Measurements from ENCODE around the gene RDH11. TPM values are rescaled to one million over a fixed set of nuclear protein-coding genes. Genes with fewer than 3 reads are reported as not detected.

RDH11 gene
- total RNA-seq, 6 donors from 2014 or later = 42.8 to 61.1 (median 49.4) TPM

DNA sequence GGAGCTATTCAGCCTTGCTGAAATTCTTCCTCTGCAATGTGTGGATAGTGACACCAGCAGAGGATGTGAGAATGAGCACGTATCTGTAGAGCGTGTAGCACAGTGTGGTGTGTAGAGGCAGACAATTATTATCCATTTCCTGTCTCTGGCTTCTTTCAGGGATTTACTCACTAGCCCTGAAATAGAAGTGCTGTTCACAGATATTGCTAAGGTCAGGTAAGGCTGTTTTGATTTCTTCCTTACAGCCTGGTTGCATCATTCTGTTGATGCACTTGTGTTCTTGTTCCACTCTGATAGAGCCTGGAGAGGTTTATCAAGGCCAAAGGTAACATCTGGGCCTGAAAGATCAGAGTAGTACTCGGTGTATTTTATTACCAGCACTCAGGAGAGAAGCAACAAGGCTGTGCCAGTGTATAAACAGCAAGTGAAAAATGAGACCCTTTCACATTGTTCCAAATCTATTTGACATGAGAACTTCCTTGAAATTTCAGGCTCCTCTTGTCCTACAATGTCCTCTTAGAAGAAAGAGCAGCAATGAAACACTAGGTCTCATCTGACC lies 59.1 kb downstream of the RDH11 start:
- Histone ChIP-seq H3K27ac (no peak overlapping the region), H3K27me3 (no peaks in the 10 kb centered on the region), H3K4me3 (no peak overlapping the region), H3K9me3 (no peaks in the 10 kb centered on the region), H3K36me3 (no peaks in the 10 kb centered on the region), H3K4me1 (no peaks in the 10 kb centered on the region)
- ATAC-seq (ENCODE audit: low FRiP score in 2 of 2) (no peak), DNase-seq (no peak)
- no peak for TF ChIP-seq POLR2AphosphoS5 (IDR thresholded peaks at IDR 0.05)
- TF ChIP-seq CTCF (IDR thresholded peaks at IDR 0.05) = no peak
- WGBS, 2 donors = 65 to 88% methylated on average over 3 of the region's 3 CpGs

DNA sequence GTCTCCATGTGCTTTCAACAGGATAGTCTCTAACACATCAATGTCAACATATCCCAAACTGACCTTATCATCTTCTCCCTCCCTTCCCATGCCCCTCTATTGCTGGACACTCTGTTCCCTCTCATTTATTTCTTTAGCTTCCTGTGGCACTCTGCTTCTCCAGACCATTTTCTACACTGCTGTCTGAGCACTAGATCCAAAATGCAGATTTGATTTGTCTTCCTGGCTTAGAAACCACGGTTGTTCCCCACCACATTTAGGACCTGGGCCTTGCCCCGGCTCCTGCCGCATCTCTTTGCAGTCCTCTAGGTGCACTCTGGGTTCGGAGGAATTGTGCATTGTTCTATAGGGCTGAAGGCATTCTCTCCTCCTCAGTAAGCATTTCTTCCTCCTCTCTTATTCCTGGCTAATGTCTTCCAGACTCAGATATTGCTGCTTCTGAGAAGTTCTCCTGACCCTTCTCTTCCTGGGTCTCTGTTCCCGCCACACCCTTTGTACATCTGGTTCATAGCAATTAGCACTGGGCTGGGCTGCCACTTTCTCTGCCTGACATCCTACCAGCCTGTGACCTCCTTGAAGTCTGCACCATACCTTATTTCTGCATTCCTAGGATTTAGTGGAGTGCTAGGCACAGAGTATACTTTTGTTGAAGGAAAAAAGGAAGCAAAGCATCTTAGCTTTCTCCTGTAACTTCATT lies 62.0 kb downstream of the RDH11 start:
- H3K36me3 ChIP-seq = no peaks in the 10 kb centered on the region
- TF ChIP-seq EP300 (IDR thresholded peaks at IDR 0.05) (no peak), POLR2AphosphoS5 (IDR thresholded peaks at IDR 0.05) (no peak), POLR2A (IDR thresholded peaks at IDR 0.05) (no peak), CTCF (IDR thresholded peaks at IDR 0.05) (no peak)
- H3K27ac ChIP-seq = no peak overlapping the region
- DNase-seq (no peak), ATAC-seq (ENCODE audit: low FRiP score in 2 of 2) (no peak)
- H3K9me3 ChIP-seq = no peaks in the 10 kb centered on the region
- H3K4me1 ChIP-seq = no peaks in the 10 kb centered on the region
- 80 to 88% methylated on average over 5 of the region's 5 CpGs for WGBS, 2 donors
- H3K4me3 ChIP-seq = no peak overlapping the region
- no peaks in the 10 kb centered on the region for H3K27me3 ChIP-seq

GRCh38 chr14:67630938-67631337 lies 64.6 kb downstream of the RDH11 start:
- no peaks in the 10 kb centered on the region for H3K9me3 ChIP-seq
- WGBS, 2 donors = 64 to 77% methylated on average over 5 of the region's 5 CpGs
- H3K4me3 ChIP-seq = no peak overlapping the region
- ATAC-seq (ENCODE audit: low FRiP score in 2 of 2) = no peak
- H3K27me3 ChIP-seq = no peaks in the 10 kb centered on the region
- no peak for DNase-seq
- H3K4me1 ChIP-seq = no peaks in the 10 kb centered on the region
- no peaks in the 10 kb centered on the region for H3K36me3 ChIP-seq
- no peak overlapping the region for H3K27ac ChIP-seq
- TF ChIP-seq CTCF (IDR thresholded peaks at IDR 0.05) = no peak

DNA sequence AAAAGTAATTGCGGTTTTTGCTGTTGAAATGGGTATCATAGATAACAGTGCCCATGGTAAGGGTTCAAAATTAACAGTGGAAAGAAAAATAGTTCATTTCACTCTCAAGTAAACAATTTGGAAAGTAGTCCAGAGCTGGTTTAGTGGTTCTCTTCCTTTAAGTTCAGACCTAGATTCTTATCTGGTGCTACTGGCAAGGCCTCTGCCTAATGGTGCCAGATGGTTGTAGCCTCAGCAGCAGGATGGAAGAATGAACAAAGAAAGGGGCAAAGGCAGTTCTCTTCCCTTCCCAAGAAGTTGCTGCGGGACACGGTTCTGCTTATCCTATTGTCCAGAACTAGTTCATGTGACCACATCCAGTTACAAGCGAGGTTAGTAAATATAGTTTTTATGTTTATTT lies 65.4 kb downstream of the RDH11 start:
- no peaks in the 10 kb centered on the region for H3K4me1 ChIP-seq
- no peak overlapping the region for H3K4me3 ChIP-seq
- whole genome bisulfite sequencing, 2 donors = 81 to 86% methylated on average over 4 of the region's 4 CpGs
- no peaks in the 10 kb centered on the region for H3K36me3 ChIP-seq
- H3K27ac ChIP-seq = no peak overlapping the region
- H3K9me3 ChIP-seq = no peaks in the 10 kb centered on the region
- TF ChIP-seq EP300 (IDR thresholded peaks at IDR 0.05) (no peak), CTCF (IDR thresholded peaks at IDR 0.05) (no peak), POLR2AphosphoS5 (IDR thresholded peaks at IDR 0.05) (no peak), POLR2A (IDR thresholded peaks at IDR 0.05) (no peak)
- DNase-seq (no peak), ATAC-seq (ENCODE audit: low FRiP score in 2 of 2) (no peak)
- H3K27me3 ChIP-seq = no peaks in the 10 kb centered on the region

- H3K4me1 ChIP-seq = peaks cover 0 to 10% (median 6%) of the 10 kb centered on the region in 4 donors
- ATAC-seq (ENCODE audit: low FRiP score in 2 of 2) = no peak
- no peaks in the 10 kb centered on the region for H3K27me3 ChIP-seq
- H3K36me3 ChIP-seq = no peaks in the 10 kb centered on the region
- TF ChIP-seq POLR2AphosphoS5 (IDR thresholded peaks at IDR 0.05) (no peak), CTCF (IDR thresholded peaks at IDR 0.05) (no peak), POLR2A (IDR thresholded peaks at IDR 0.05) (no peak), EP300 (IDR thresholded peaks at IDR 0.05) (no peak)
- no peak overlapping the region for H3K27ac ChIP-seq
- no peaks in the 10 kb centered on the region for H3K9me3 ChIP-seq
- DNase-seq = no peak
- H3K4me3 ChIP-seq = no peak overlapping the region
These were observed 68.0 kb downstream of the RDH11 start for GRCh38 chr14:67627519-67627918.

Measured in upper lobe of left lung (tissue), 6 donors.